Measurements from ENCODE around the gene SDHB. TPM values are rescaled to one million over a fixed set of nuclear protein-coding genes. Genes with fewer than 3 reads are reported as not detected.

The SDHB gene
- 100 to 107 TPM (median 105 TPM) in 5 replicates for total RNA-seq (2022; extraction: Qiagen RNA extraction; ENCODE audit: low read depth)

GRCh38 chr1:17053685-17054410, at the start of gene SDHB:
TSS of gene SDHB (minus strand) at chr1:17054032. CDS start at chr1:17054019, 13 bp downstream.

GRCh38 chr1:17011439-17012307, 42.2 kb downstream of the SDHB start, which contains the start of gene ATP13A2:
TSS of gene ATP13A2 (minus strand) at chr1:17011928. CDS start at chr1:17011738, 190 bp downstream.

GRCh38 chr1:16980473-16981268, 73.2 kb downstream of the SDHB start, which contains the start of gene MFAP2:
TSS of gene MFAP2 (minus strand) at chr1:16980620. CDS start at chr1:16978273, 2,347 bp downstream.

Other genes starting within 250 kb of the SDHB start
- gene RNU1-2, start 158.1 kb downstream of the SDHB start, total RNA-seq (2022; extraction: Qiagen RNA extraction; ENCODE audit: low read depth): not detected in 5 replicates
- gene CROCC, start 132.1 kb downstream of the SDHB start, total RNA-seq (2022; extraction: Qiagen RNA extraction; ENCODE audit: low read depth): 4.4 to 11.2 TPM (median 8.7 TPM) in 5 replicates
- gene MFAP2, start 73.4 kb downstream of the SDHB start, total RNA-seq (2022; extraction: Qiagen RNA extraction; ENCODE audit: low read depth): 0.26 to 0.71 TPM (median 0.46 TPM) in 4 of 5 replicates, not detected in the other
- gene ATP13A2, start 42.1 kb downstream of the SDHB start, total RNA-seq (2022; extraction: Qiagen RNA extraction; ENCODE audit: low read depth): 23.1 to 35.2 TPM (median 28.6 TPM) in 5 replicates
- 1.1 to 1.3 TPM (median 1.1 TPM) in 5 replicates for gene PADI2, start 65.4 kb upstream of the SDHB start, total RNA-seq (2022; extraction: Qiagen RNA extraction; ENCODE audit: low read depth)
- gene PADI1, start 151.1 kb upstream of the SDHB start, total RNA-seq (2022; extraction: Qiagen RNA extraction; ENCODE audit: low read depth): 0.86 to 2.1 TPM (median 1.9 TPM) in 5 replicates
- gene PADI3, start 195.1 kb upstream of the SDHB start, total RNA-seq (2022; extraction: Qiagen RNA extraction; ENCODE audit: low read depth): 0.99 to 1.4 TPM (median 1.3 TPM) in 5 replicates